Epithelial cell of proximal tubule (primary cell): ENCODE results near the gene IFT88. TPM values are rescaled to one million over a fixed set of nuclear protein-coding genes. Genes with fewer than 3 reads are reported as not detected.

ENCODE experiments used
- DNase-seq: peaks from one replicate; pipeline ENCODE4 v3.0.0-alpha.2; 2011; ENCODE audit warnings: low read depth
- H3K4me3 ChIP-seq: 2 replicates; pipeline ENCODE4 v1.5.1; 2011; ENCODE audit warnings: low read depth, mild to moderate bottlenecking, low read length
- CTCF ChIP-seq: conservative IDR thresholded peaks from 2 replicates; pipeline ENCODE4 v1.5.1; 2012; ENCODE audit warnings: low read depth, mild to moderate bottlenecking, low read length
- total RNA-seq: library from RNA; depleted of rRNA; stranded (reverse); fragments of >200 nt; gene quantifications from 2 replicates; pipeline ENCODE4 v1.2.3, GENCODE V29; 2015

Gene IFT88
- total RNA-seq, 1 donor from 2014 or later: 15.2 TPM

- no peak for TF ChIP-seq CTCF
- no peak for DNase-seq
- no peak overlapping the region for H3K4me3 ChIP-seq
These were observed 1.7 kb upstream of the IFT88 start for GRCh38 chr13:20565115-20565736.

- H3K4me3 ChIP-seq: peak overlapping the region; percentile 73
- TF ChIP-seq CTCF: no peak
- peak; percentile 74 for DNase-seq
These were observed 474 bp upstream of the IFT88 start for GRCh38 chr13:20566468-20566897.

GRCh38 chr13:20567881-20568528 lies 1.0 kb downstream of the IFT88 start:
- TF ChIP-seq CTCF: no peak
- H3K4me3 ChIP-seq: peak overlapping the region; percentile 73
- DNase-seq: no peak

GRCh38 chr13:20570517-20570916 lies 3.6 kb downstream of the IFT88 start:
- DNase-seq: no peak
- TF ChIP-seq CTCF: no peak
- H3K4me3 ChIP-seq: no peak overlapping the region

GRCh38 chr13:20571676-20572075 lies 4.7 kb downstream of the IFT88 start:
- no peak for DNase-seq
- H3K4me3 ChIP-seq: no peak overlapping the region
- no peak for TF ChIP-seq CTCF

GRCh38 chr13:20573186-20573585 lies 6.2 kb downstream of the IFT88 start:
- DNase-seq: no peak
- no peak overlapping the region for H3K4me3 ChIP-seq
- no peak for TF ChIP-seq CTCF

- TF ChIP-seq CTCF: no peak
- DNase-seq: no peak
- H3K4me3 ChIP-seq: no peak overlapping the region
These were observed 6.7 kb downstream of the IFT88 start for GRCh38 chr13:20573636-20574035.
